ENCODE data around the gene ZSWIM9. TPM values are rescaled to one million over a fixed set of nuclear protein-coding genes. Genes with fewer than 3 reads are reported as not detected.

The ZSWIM9 gene
- total RNA-seq, 2 donors from 2014 or later, result 4.0 to 4.8 TPM

DNA sequence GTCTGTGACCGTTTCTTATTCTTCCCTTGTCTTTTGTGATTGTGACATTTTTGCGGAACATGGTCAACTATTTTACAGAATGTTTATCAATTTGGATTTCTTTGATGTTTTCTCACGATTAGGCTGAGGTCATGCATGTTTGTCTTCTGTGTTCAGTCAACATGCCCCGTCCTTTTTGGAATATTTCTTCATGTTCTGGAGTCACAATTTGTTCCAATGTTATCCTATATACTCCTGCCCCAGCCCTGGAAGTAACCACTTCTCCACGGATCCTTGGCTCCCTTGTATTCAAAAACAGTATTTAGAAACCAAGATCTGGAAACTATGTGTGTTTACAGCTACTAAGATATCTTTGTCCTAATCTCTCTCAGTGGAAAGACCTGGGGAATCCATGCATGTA, 75.6 kb downstream of the ZSWIM9 start:
- peaks cover 4% of the 10 kb centered on the region for H3K36me3 Mint-ChIP-seq (ENCODE audit: low read depth)
- peaks cover 46% of the 10 kb centered on the region for H3K4me1 Mint-ChIP-seq
- peak overlapping the region; percentile 95 for H3K27ac Mint-ChIP-seq
- ATAC-seq (no peak), DNase-seq (no peak)
- H3K9me3 ChIP-seq (ENCODE audit: control insufficient read depth, low read length, poor library complexity, severe bottlenecking), result no peaks in the 10 kb centered on the region
- H3K27me3 Mint-ChIP-seq, result no peaks in the 10 kb centered on the region
- peak overlapping the region; percentile 33 for H3K4me3 Mint-ChIP-seq

DNA sequence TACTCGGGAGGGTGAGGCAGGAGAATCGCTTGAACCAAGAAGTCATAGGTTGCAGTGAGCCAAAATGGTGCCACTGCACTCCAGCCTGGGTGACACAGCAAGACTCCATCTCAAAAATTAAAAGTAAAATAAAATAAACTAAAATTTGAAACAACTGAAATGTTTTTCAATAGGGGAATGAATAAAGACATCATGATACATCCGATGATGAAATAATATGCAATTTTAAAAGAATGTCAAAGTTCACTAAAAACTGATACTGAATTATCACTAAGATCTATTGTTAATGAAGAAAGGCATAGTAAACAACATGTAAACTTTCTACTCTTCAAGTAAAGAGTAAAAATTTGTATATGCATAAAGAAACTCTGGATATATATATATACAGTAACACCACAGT, 76.7 kb downstream of the ZSWIM9 start:
- no peak for ATAC-seq
- no peaks in the 10 kb centered on the region for H3K9me3 ChIP-seq (ENCODE audit: control insufficient read depth, low read length, poor library complexity, severe bottlenecking)
- no peak overlapping the region for H3K4me3 Mint-ChIP-seq
- no peak for DNase-seq
- peak overlapping the region; percentile 95 for H3K27ac Mint-ChIP-seq
- H3K4me1 Mint-ChIP-seq, result peaks cover 46% of the 10 kb centered on the region
- H3K36me3 Mint-ChIP-seq (ENCODE audit: low read depth), result peaks cover 2% of the 10 kb centered on the region
- no peaks in the 10 kb centered on the region for H3K27me3 Mint-ChIP-seq

Other genes starting within 250 kb of the ZSWIM9 start
- gene BSPH1, start 178.5 kb upstream of the ZSWIM9 start, total RNA-seq, result not detected
- gene ELSPBP1, start 176.0 kb upstream of the ZSWIM9 start, total RNA-seq, result not detected
- 1 to 10 TPM in 1 of 2 donors, not detected in 1; 9.2 TPM for gene CABP5, start 126.6 kb upstream of the ZSWIM9 start, total RNA-seq
- 10 to 100 TPM; 11.7 to 12.6 TPM for gene PLA2G4C, start 59.9 kb upstream of the ZSWIM9 start, total RNA-seq
- 10 to 100 TPM; 47.1 to 58.0 TPM for gene LIG1, start 336 bp upstream of the ZSWIM9 start, total RNA-seq
- 100 to 1,000 TPM; 127 to 164 TPM for gene CARD8, start 85.2 kb downstream of the ZSWIM9 start, total RNA-seq
- not detected for gene ZNF114, start 99.4 kb downstream of the ZSWIM9 start, total RNA-seq
- gene EMP3, start 154.9 kb downstream of the ZSWIM9 start, total RNA-seq, result 100 to 1,000 TPM; 286 to 374 TPM
- 1 to 10 TPM; 7.9 to 8.8 TPM for gene TMEM143, start 193.3 kb downstream of the ZSWIM9 start, total RNA-seq
- not detected for gene SYNGR4, start 193.7 kb downstream of the ZSWIM9 start, total RNA-seq
- gene KDELR1, start 220.9 kb downstream of the ZSWIM9 start, total RNA-seq, result 10 to 100 TPM; 34.0 to 41.3 TPM
- gene GRIN2D, start 223.0 kb downstream of the ZSWIM9 start, total RNA-seq, result under 1 TPM; 0.08 to 0.17 TPM